ENCODE measurements around the gene ATF3.

The ATF3 gene

GRCh38 chr1:212613440-212614335 is 5.1 kb downstream of the ATF3 start:
- Histone ChIP-seq H4K20me1 (ENCODE audit: control insufficient read depth, insufficient read depth, low read depth, low read length) (peaks cover 3% of the 10 kb centered on the region; the same call in 1 of the 2 replicates), H3K27me3 (ENCODE audit: control insufficient read depth, low read length) (peaks cover 36% of the 10 kb centered on the region), H3K4me3 (ENCODE audit: low read length) (no peak overlapping the region), H3K27ac (ENCODE audit: low read depth, low read length) (no peak overlapping the region), H3K79me2 (ENCODE audit: control insufficient read depth, low read length) (no peaks in the 10 kb centered on the region), H3F3A (ENCODE audit: control insufficient read depth, insufficient read depth) (no peaks in the 10 kb centered on the region), H3K9me3 (ENCODE audit: control insufficient read depth, insufficient read depth, low read length) (no peaks in the 10 kb centered on the region), H3K4me2 (ENCODE audit: low read length) (no peak overlapping the region), H3K4me1 (ENCODE audit: control insufficient read depth, low read length) (peaks cover 7% of the 10 kb centered on the region), H3K36me3 (ENCODE audit: control insufficient read depth, low read length) (no peaks in the 10 kb centered on the region), H3K9me2 (replicated peaks; ENCODE audit: control insufficient read depth, low read length) (no peaks in the 10 kb centered on the region)
- TF ChIP-seq EZH2phosphoT487 (IDR thresholded peaks at IDR 0.05; ENCODE audit: borderline replicate concordance, low read length): no peak
- TF ChIP-seq, protein P1, sequence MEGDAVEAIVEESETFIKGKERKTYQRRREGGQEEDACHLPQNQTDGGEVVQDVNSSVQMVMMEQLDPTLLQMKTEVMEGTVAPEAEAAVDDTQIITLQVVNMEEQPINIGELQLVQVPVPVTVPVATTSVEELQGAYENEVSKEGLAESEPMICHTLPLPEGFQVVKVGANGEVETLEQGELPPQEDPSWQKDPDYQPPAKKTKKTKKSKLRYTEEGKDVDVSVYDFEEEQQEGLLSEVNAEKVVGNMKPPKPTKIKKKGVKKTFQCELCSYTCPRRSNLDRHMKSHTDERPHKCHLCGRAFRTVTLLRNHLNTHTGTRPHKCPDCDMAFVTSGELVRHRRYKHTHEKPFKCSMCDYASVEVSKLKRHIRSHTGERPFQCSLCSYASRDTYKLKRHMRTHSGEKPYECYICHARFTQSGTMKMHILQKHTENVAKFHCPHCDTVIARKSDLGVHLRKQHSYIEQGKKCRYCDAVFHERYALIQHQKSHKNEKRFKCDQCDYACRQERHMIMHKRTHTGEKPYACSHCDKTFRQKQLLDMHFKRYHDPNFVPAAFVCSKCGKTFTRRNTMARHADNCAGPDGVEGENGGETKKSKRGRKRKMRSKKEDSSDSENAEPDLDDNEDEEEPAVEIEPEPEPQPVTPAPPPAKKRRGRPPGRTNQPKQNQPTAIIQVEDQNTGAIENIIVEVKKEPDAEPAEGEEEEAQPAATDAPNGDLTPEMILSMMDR (IDR thresholded peaks at IDR 0.05; ENCODE audit: low read depth, low read length, poor library complexity, severe bottlenecking): no peak

DNA sequence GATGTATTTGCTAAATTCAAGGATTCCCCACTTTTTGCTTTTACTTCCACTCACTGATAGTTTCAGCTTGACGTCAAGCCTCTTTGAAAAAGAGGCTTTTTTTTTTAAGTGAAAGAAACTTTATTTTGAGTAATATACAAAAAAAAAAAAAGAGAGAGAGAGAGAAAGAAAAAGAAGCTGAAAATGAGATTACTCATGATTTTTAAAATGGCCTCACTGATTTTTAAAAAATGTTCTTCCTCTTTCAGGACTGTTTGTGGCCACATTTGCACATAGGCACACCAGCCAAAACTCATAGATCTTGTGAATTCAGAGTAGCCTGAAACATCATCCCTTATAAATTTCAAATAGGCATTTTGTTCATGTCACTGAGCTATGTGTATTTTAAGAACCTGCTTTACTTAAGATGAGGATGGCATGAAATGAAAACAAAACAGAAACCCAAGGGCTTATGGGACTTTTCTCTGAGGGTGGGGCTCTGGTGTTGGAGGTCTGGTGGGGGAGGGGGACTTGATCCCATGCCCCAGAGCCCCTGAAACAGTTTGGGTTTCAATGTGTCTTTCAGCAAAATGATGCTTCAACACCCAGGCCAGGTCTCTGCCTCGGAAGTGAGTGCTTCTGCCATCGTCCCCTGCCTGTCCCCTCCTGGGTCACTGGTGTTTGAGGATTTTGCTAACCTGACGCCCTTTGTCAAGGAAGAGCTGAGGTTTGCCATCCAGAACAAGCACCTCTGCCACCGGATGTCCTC is 6.1 kb downstream of the ATF3 start:
- TF ChIP-seq, protein P1 (IDR thresholded peaks at IDR 0.05; ENCODE audit: low read depth, low read length, poor library complexity, severe bottlenecking): no peak
- no peak for TF ChIP-seq EZH2phosphoT487 (IDR thresholded peaks at IDR 0.05; ENCODE audit: borderline replicate concordance, low read length)
- Histone ChIP-seq H3F3A (ENCODE audit: control insufficient read depth, insufficient read depth) (no peaks in the 10 kb centered on the region), H3K36me3 (ENCODE audit: control insufficient read depth, low read length) (no peaks in the 10 kb centered on the region), H3K9me3 (ENCODE audit: control insufficient read depth, insufficient read depth, low read length) (no peaks in the 10 kb centered on the region), H3K4me2 (ENCODE audit: low read length) (no peak overlapping the region), H3K9me2 (replicated peaks; ENCODE audit: control insufficient read depth, low read length) (no peaks in the 10 kb centered on the region), H3K79me2 (ENCODE audit: control insufficient read depth, low read length) (no peaks in the 10 kb centered on the region), H3K27ac (ENCODE audit: low read depth, low read length) (no peak overlapping the region), H4K20me1 (ENCODE audit: control insufficient read depth, insufficient read depth, low read depth, low read length) (peaks cover 3% of the 10 kb centered on the region; the same call in 1 of the 2 replicates), H3K27me3 (ENCODE audit: control insufficient read depth, low read length) (peaks cover 27% of the 10 kb centered on the region), H3K4me3 (ENCODE audit: low read length) (no peak overlapping the region), H3K4me1 (ENCODE audit: control insufficient read depth, low read length) (peaks cover under 1% of the 10 kb centered on the region; the same call in 1 of the 2 replicates)

DNA sequence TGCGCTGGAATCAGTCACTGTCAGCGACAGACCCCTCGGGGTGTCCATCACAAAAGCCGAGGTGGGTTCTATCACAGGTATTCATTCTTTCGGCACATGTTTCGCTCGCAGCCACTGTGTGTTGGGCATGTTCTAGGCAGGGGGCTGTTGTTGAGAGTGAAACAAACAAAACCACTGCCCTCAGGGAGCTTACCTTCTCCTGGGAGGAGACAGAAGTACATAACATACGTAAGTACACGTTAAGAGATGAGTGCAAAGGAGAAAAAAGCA is 6.6 kb downstream of the ATF3 start:
- Histone ChIP-seq H4K20me1 (ENCODE audit: control insufficient read depth, insufficient read depth, low read depth, low read length) (peaks cover under 1% of the 10 kb centered on the region; the same call in 1 of the 2 replicates), H3K79me2 (ENCODE audit: control insufficient read depth, low read length) (no peaks in the 10 kb centered on the region), H3K27ac (ENCODE audit: low read depth, low read length) (no peak overlapping the region)

More for the DNA sequence above, 6.6 kb downstream of the ATF3 start:
- Histone ChIP-seq H3K36me3 (ENCODE audit: control insufficient read depth, low read length) (no peaks in the 10 kb centered on the region), H3K9me3 (ENCODE audit: control insufficient read depth, insufficient read depth, low read length) (no peaks in the 10 kb centered on the region), H3K4me3 (ENCODE audit: low read length) (no peak overlapping the region), H3F3A (ENCODE audit: control insufficient read depth, insufficient read depth) (no peaks in the 10 kb centered on the region), H3K4me2 (ENCODE audit: low read length) (no peak overlapping the region), H3K27me3 (ENCODE audit: control insufficient read depth, low read length) (peaks cover 24% of the 10 kb centered on the region), H3K9me2 (replicated peaks; ENCODE audit: control insufficient read depth, low read length) (no peaks in the 10 kb centered on the region), H3K4me1 (ENCODE audit: control insufficient read depth, low read length) (no peaks in the 10 kb centered on the region)
- TF ChIP-seq, protein P1 (IDR thresholded peaks at IDR 0.05; ENCODE audit: low read depth, low read length, poor library complexity, severe bottlenecking): no peak
- no peak for TF ChIP-seq EZH2phosphoT487 (IDR thresholded peaks at IDR 0.05; ENCODE audit: borderline replicate concordance, low read length)
